ENCODE data around the gene CFAP410. TPM values are rescaled to one million over a fixed set of nuclear protein-coding genes. Genes with fewer than 3 reads are reported as not detected.

CFAP410 gene
- total RNA-seq, 1 donor from 2014 or later = 25.4 TPM

GRCh38 chr21:44354775-44355771, 15.9 kb upstream of the CFAP410 start:
- Histone ChIP-seq H3K4me1 (peaks cover 17% of the 10 kb centered on the region), H3K9me3 (no peaks in the 10 kb centered on the region), H3K27ac (no peak overlapping the region), H3K27me3 (peaks cover 14% of the 10 kb centered on the region), H3K36me3 (no peaks in the 10 kb centered on the region), H3K4me3 (peak overlapping the region; percentile 41)
- TF ChIP-seq CTCF (IDR thresholded peaks at IDR 0.05) = no peak
- intact Hi-C loops (cut with DNase I) = no loop called here
- DNase-seq (no peak), ATAC-seq (no peak)

GRCh38 chr21:44354001-44354405, 14.8 kb upstream of the CFAP410 start:
- H3K4me3 ChIP-seq = peak overlapping the region; percentile 41
- intact Hi-C loops (cut with DNase I) = no loop called here
- no peak for TF ChIP-seq CTCF (IDR thresholded peaks at IDR 0.05)
- H3K9me3 ChIP-seq = no peaks in the 10 kb centered on the region
- H3K27ac ChIP-seq = peak overlapping the region; percentile 79
- peaks cover 24% of the 10 kb centered on the region for H3K27me3 ChIP-seq
- ATAC-seq (peak; percentile 51), DNase-seq (peak; percentile 75)
- peaks cover 17% of the 10 kb centered on the region for H3K4me1 ChIP-seq
- H3K36me3 ChIP-seq = no peaks in the 10 kb centered on the region

GRCh38 chr21:44353191-44353970, 14.2 kb upstream of the CFAP410 start, which contains the start of gene TRPM2:
Gene TRPM2 (plus strand): TSS chr21:44353621. CDS start chr21:44353701, 80 bp downstream.
- intact Hi-C loops (cut with DNase I) = no loop called here
- Histone ChIP-seq H3K9me3 (no peaks in the 10 kb centered on the region), H3K4me3 (peak within 1 kb of the TSS; percentile 41), H3K27ac (peak within 1 kb of the TSS; percentile 79), H3K36me3 (no peaks in the 10 kb centered on the region), H3K27me3 (peaks cover 28% of the 10 kb centered on the region), H3K4me1 (peaks cover 17% of the 10 kb centered on the region)
- no peak for TF ChIP-seq CTCF (IDR thresholded peaks at IDR 0.05)
- DNase-seq (peak; percentile 84), ATAC-seq (peak; percentile 71)

GRCh38 chr21:44352253-44352860, 13.2 kb upstream of the CFAP410 start:
- no peak for TF ChIP-seq CTCF (IDR thresholded peaks at IDR 0.05)
- intact Hi-C loops (cut with DNase I) = no loop called here
- ATAC-seq = no peak
- peaks cover 17% of the 10 kb centered on the region for H3K4me1 ChIP-seq
- H3K27me3 ChIP-seq = peaks cover 28% of the 10 kb centered on the region
- no peak overlapping the region for H3K4me3 ChIP-seq
- DNase-seq = no peak
- H3K9me3 ChIP-seq = no peaks in the 10 kb centered on the region
- no peaks in the 10 kb centered on the region for H3K36me3 ChIP-seq
- peak overlapping the region; percentile 79 for H3K27ac ChIP-seq

- no peak for TF ChIP-seq CTCF (IDR thresholded peaks at IDR 0.05)
- Histone ChIP-seq H3K36me3 (no peaks in the 10 kb centered on the region), H3K4me1 (peaks cover 17% of the 10 kb centered on the region), H3K27me3 (peaks cover 28% of the 10 kb centered on the region), H3K4me3 (no peak overlapping the region), H3K9me3 (no peaks in the 10 kb centered on the region), H3K27ac (no peak overlapping the region)
- DNase-seq (peak; percentile 61), ATAC-seq (no peak)
- intact Hi-C loops (cut with DNase I) = no loop called here
These were observed 12.5 kb upstream of the CFAP410 start for GRCh38 chr21:44351535-44352252.

Measured in upper lobe of right lung (tissue), 1 donor.